HepG2 (cell line): ENCODE results near the gene PODN. TPM values are rescaled to one million over a fixed set of nuclear protein-coding genes. Genes with fewer than 3 reads are reported as not detected.

Source experiments
- ATAC-seq: fragments of 200-7000 bp; cut with Tn5 transposase; 3 replicates; pipeline ENCODE4 v1.9.1; 2020; ENCODE audit warnings: mild to moderate bottlenecking, moderate library complexity
- BruUV-seq: library from RNA; stranded (reverse); fragments of 400-500 nt; replicated peaks from 2 replicates; lab custom pipeline; 2021; lab: Mats Ljungman, UMichigan
- CTCF ChIA-PET: fragments of 300-600 bp; formaldehyde crosslinking; extraction: SDS; loops from one replicate; lab custom pipeline; 2021; ENCODE audit warnings: low total read pairs, inconsistent platforms, low intra/inter-chr PET ratio; lab: Yijun Ruan, JAX
- POLR2A ChIA-PET: fragments of 350-600 bp; sonication (Branson Sonifier 250); formaldehyde crosslinking; loops from one replicate; lab custom pipeline; 2020; ENCODE audit warnings: antibody characterized with exemption, inconsistent platforms; lab: Yijun Ruan, JAX
- DNase-seq: peaks from one replicate; pipeline ENCODE4 v3.0.0-alpha.2; 2015; ENCODE audit warnings: low spot score
- FAIRE-seq: peaks from 3 replicates; lab custom pipeline; 2011; peaks lifted over from hg19 to GRCh38; lab: Jason Lieb, UNC
- H2AFZ ChIP-seq: one replicate; pipeline ENCODE4 v1.6.1; 2011; ENCODE audit warnings: low read length, inconsistent platforms
- H3K27ac ChIP-seq: fragments of 300-600 bp; 3 replicates; pipeline ENCODE4 v1.8.0; 2011; ENCODE audit warnings: mixed run types, mild to moderate bottlenecking, mixed read lengths, low read length, inconsistent platforms; ENCODE audit not compliant: insufficient read depth; ENCODE audit errors: extremely low read length
- H3K27me3 ChIP-seq, 2 experiments: fragments of 200-600 bp in 1 of 2; 2 replicates in 1 of 2; 3 replicates in 1 of 2; pipeline versions ENCODE4 v1.6.0 to v1.8.0; 2011; ENCODE audit warnings: low read length in 2 of 2, mild to moderate bottlenecking in 2 of 2, moderate library complexity in 2 of 2, inconsistent platforms in 1 of 2; ENCODE audit not compliant: insufficient read depth in 2 of 2, control insufficient read depth in 1 of 2
- H3K36me3 ChIP-seq, 2 experiments: fragments of 200-600 bp in 1 of 2; replicated peaks in 1 of 2; 2 replicates in 1 of 2; 3 replicates in 1 of 2; pipeline versions ENCODE4 v1.5.1 to v1.8.0; 2011; ENCODE audit warnings: low read length in 2 of 2, inconsistent platforms in 1 of 2; ENCODE audit not compliant: insufficient read depth in 2 of 2, control insufficient read depth in 1 of 2
- H3K4me1 ChIP-seq: 2 replicates; pipeline ENCODE4 v1.5.1; 2012; ENCODE audit warnings: low read length, inconsistent platforms; ENCODE audit not compliant: insufficient read depth
- H3K4me2 ChIP-seq: 2 replicates; pipeline ENCODE4 v1.6.0; 2011; ENCODE audit warnings: low read depth, low read length, inconsistent platforms
- H3K4me3 ChIP-seq, 3 experiments: fragments of 200-600 bp in 1 of 3; sonication (generic), shearing (Covaris generic) in 1 of 3; replicated peaks in 1 of 3; 2 replicates each; pipeline ENCODE4 v1.5.1; 2011 to 2016; ENCODE audit warnings: low read length in 3 of 3, inconsistent platforms in 2 of 3, low read depth in 2 of 3, mild to moderate bottlenecking in 2 of 3, control low read depth in 1 of 3, mixed read lengths in 1 of 3; ENCODE audit not compliant: insufficient read depth in 1 of 3
- H3K79me2 ChIP-seq: one replicate; pipeline ENCODE4 v1.6.1; 2011; ENCODE audit warnings: low read length, inconsistent platforms; ENCODE audit not compliant: insufficient read depth
- H3K9ac ChIP-seq: 2 replicates; pipeline ENCODE4 v1.6.0; 2011; ENCODE audit warnings: mild to moderate bottlenecking, low read depth, low read length, inconsistent platforms; ENCODE audit not compliant: insufficient read depth
- H3K9me3 ChIP-seq: 2 replicates; pipeline ENCODE4 v1.5.1; 2012; ENCODE audit warnings: mild to moderate bottlenecking, low read length
- H4K20me1 ChIP-seq: 2 replicates; pipeline ENCODE4 v1.6.0; 2011; ENCODE audit warnings: inconsistent platforms, mild to moderate bottlenecking, low read length, moderate library complexity; ENCODE audit not compliant: insufficient read depth
- ARID5B ChIP-seq: IDR thresholded peaks from 2 replicates; pipeline ENCODE4 v1.4.0; 2020; ENCODE audit warnings: mild to moderate bottlenecking, missing genetic modification reagents
- CBX2 ChIP-seq, 2 experiments: fragments of 200-600 bp in 1 of 2; sonication (generic); formaldehyde crosslinking in 1 of 2; IDR thresholded peaks; 2 replicates each; pipeline versions ENCODE4 v1.7.0 to v1.8.1; 2018 to 2022; ENCODE audit warnings: low read depth in 2 of 2, low read length in 1 of 2, mild to moderate bottlenecking in 1 of 2, missing genetic modification reagents in 1 of 2
- HNRNPL ChIP-seq: fragments of 200-400 bp; formaldehyde crosslinking; IDR thresholded peaks from 2 replicates; pipeline ENCODE4 v1.6.1; 2017; ENCODE audit warnings: mild to moderate bottlenecking, low read depth, low read length
- JUND ChIP-seq: sonication (generic); formaldehyde crosslinking; IDR thresholded peaks from 2 replicates; pipeline ENCODE4 v1.8.0; 2022; ENCODE audit warnings: mild to moderate bottlenecking, missing genetic modification reagents
- ZMYM2 ChIP-seq: sonication (generic); formaldehyde crosslinking; IDR thresholded peaks from 2 replicates; pipeline ENCODE4 v1.8.0; 2022; ENCODE audit warnings: mild to moderate bottlenecking, missing genetic modification reagents
- ZNF143 ChIP-seq: sonication (generic); formaldehyde crosslinking; IDR thresholded peaks from 2 replicates; pipeline ENCODE4 v1.4.0; 2020; ENCODE audit warnings: missing genetic modification reagents
- ZNF333 ChIP-seq: sonication (generic); formaldehyde crosslinking; IDR thresholded peaks from 2 replicates; pipeline ENCODE4 v1.4.0; 2020; ENCODE audit warnings: mild to moderate bottlenecking, missing genetic modification reagents, borderline replicate concordance
- ZNF879 ChIP-seq: sonication (generic); formaldehyde crosslinking; IDR thresholded peaks from 2 replicates; pipeline ENCODE4 v1.8.1; 2023; ENCODE audit warnings: missing genetic modification reagents
- WGBS: methylation state at CpG from one replicate; pipeline ENCODE4 v1.1.6; 2017; ENCODE audit warnings: low lambda C conversion rate; 5-methylcytosine and 5-hydroxymethylcytosine counted together
- in situ Hi-C: cut with HindIII; loops from 2 replicates; pipeline ENCODE4 v1.10.0; 2017; ENCODE audit warnings: low pct_unique_long_range_greater_than_20kb; ENCODE audit not compliant: extremely low pct_ligation_motif_present
- intact Hi-C: fragments of 100-400 bp; cut with micrococcal nuclease; formaldehyde crosslinking; loops from one replicate; pipeline ENCODE4 v1.10.0; 2022; ENCODE audit not compliant: unreplicated experiment
- polyA plus RNA-seq, 8 experiments: library from polyadenylated mRNA; depleted of rRNA in 3 of 8; stranded (reverse) in 7 of 8; unstranded in 1 of 8; fragments of >200 nt; fragmentation: Illumina TruSeq in 4 of 8; extraction: Trizol in 4 of 8; gene quantifications; 2 replicates each; pipeline versions ENCODE4 v1.2.1 to v1.2.3, GENCODE V29; 2011 to 2016; ENCODE audit warnings: low read depth in 4 of 8, missing spikeins in 1 of 8, mixed read lengths in 1 of 8; ENCODE audit not compliant: insufficient read depth in 1 of 8
- total RNA-seq, 5 experiments: library from RNA; depleted of rRNA; stranded (reverse); fragments of >200 nt; fragmentation: Illumina TruSeq; extraction: Trizol; gene quantifications; 2 replicates each; pipeline ENCODE4 v1.2.3, GENCODE V29; 2016; ENCODE audit warnings: low read depth in 1 of 5

PODN gene
- total and polyA plus RNA-seq, 2 of the 13 experiments (the other 11 are each of a cell fraction or from before 2014, with no cell fraction given) = 0.13 TPM; not detected in 1

GRCh38 chr1:53112861-53113260 is 50.8 kb downstream of the PODN start (continued):
- TF ChIP-seq ARID5B (CRISPR knock-in tag) = no peak
- TF ChIP-seq CBX2 (IDR thresholded peaks at IDR 0.05; ENCODE audit: low read depth, low read length) = no peak
- TF ChIP-seq CBX2 (CRISPR knock-in tag; IDR thresholded peaks at IDR 0.05; ENCODE audit: low read depth) = no peak
- no peak for TF ChIP-seq ZNF333 (CRISPR knock-in tag)
- no peak for TF ChIP-seq JUND (CRISPR knock-in tag)
- TF ChIP-seq ZNF879 (CRISPR knock-in tag) = no peak
- TF ChIP-seq ZMYM2 = no peak

GRCh38 chr1:53114090-53114489 is 52.1 kb downstream of the PODN start:
- no TSS peak for BruUV-seq

More at GRCh38 chr1:53114090-53114489, 52.1 kb downstream of the PODN start:
- FAIRE-seq (no peak), DNase-seq (no peak), ATAC-seq (no peak)
- ChIA-PET POLR2A (no interaction called here), CTCF (no interaction called here)
- H3K79me2 ChIP-seq = no peaks in the 10 kb centered on the region
- H4K20me1 ChIP-seq = no peaks in the 10 kb centered on the region
- intact Hi-C loops = no loop called here
- 64% methylated on average over 6 of the region's 6 CpGs for WGBS
- no peaks in the 10 kb centered on the region; the same call in 1 of the 2 replicates for H3K9me3 ChIP-seq
- no peak overlapping the region for H3K4me2 ChIP-seq
- in situ Hi-C loops = no loop called here
- H3K36me3 ChIP-seq = no peaks in the 10 kb centered on the region
- peaks cover 88% of the 10 kb centered on the region for H3K4me1 ChIP-seq
- no peak overlapping the region for H3K27ac ChIP-seq
- H3K9ac ChIP-seq = no peak overlapping the region
- H2AFZ ChIP-seq = no peak overlapping the region
- no peak overlapping the region for H3K4me3 ChIP-seq
- peaks cover 10 to 73% of the 10 kb centered on the region in 2 experiments for H3K27me3 ChIP-seq
- TF ChIP-seq HNRNPL = peak; percentile 56; the same call in 1 of the 2 replicates
- no peak for TF ChIP-seq ZNF143 (CRISPR knock-in tag)
- TF ChIP-seq, all 625 proteins: peak for 1
